HCT116 (cell line): Measurements from ENCODE around the gene HCN4. TPM values are rescaled to one million over a fixed set of nuclear protein-coding genes. Genes with fewer than 3 reads are reported as not detected.

Source experiments
- ATAC-seq: fragments of 200-7000 bp; cut with Tn5 transposase; 2 replicates; pipeline ENCODE4 v1.9.1; 2020; ENCODE audit warnings: mild to moderate bottlenecking, moderate library complexity
- BruUV-seq: library from RNA; stranded (reverse); fragments of 400-500 nt; replicated peaks from 2 replicates; lab custom pipeline; 2021; lab: Mats Ljungman, UMichigan
- CTCF ChIA-PET: fragments of 300-600 bp; sonication (Branson Sonifier 250); formaldehyde crosslinking; loops from one replicate; lab custom pipeline; 2021; ENCODE audit warnings: antibody characterized with exemption; lab: Charles Lee
- POLR2A ChIA-PET: fragments of 300-600, 350-600 bp; sonication (Branson Sonifier 250); formaldehyde crosslinking; loops from one replicate; lab custom pipeline; 2021; ENCODE audit warnings: antibody characterized with exemption; lab: Charles Lee
- RAD21 ChIA-PET, 2 experiments: fragments of 300-600 bp; sonication (Branson Sonifier 250); formaldehyde crosslinking; loops; one replicate each; lab custom pipeline; 2023; ENCODE audit warnings: low total read pairs in 2 of 2; ENCODE audit not compliant: uncharacterized antibody in 2 of 2, unreplicated experiment in 2 of 2, low non-redundant PET in 1 of 2; lab: Charles Lee
- DNase-seq: peaks from one replicate; pipeline ENCODE4 v3.0.0-alpha.2; 2010; ENCODE audit warnings: low read depth, low spot score
- H2AFZ ChIP-seq: fragments of 200-600 bp; shearing (Covaris generic), sonication (generic); 2 replicates; pipeline ENCODE4 v1.6.1; 2017; ENCODE audit warnings: low read depth, mixed run types, mixed read lengths, antibody characterized with exemption, low read length; ENCODE audit not compliant: poor library complexity, severe bottlenecking
- H3K27ac ChIP-seq: 2 replicates; pipeline ENCODE4 v1.5.1; 2012; ENCODE audit warnings: low read depth, low read length
- H3K27me3 ChIP-seq: fragments of 200-600 bp; sonication (generic); 2 replicates; pipeline ENCODE4 v1.6.1; 2016; ENCODE audit warnings: mixed run types, low read length, mixed read lengths; ENCODE audit not compliant: insufficient read depth
- H3K36me3 ChIP-seq, 2 experiments: fragments of 200-500 bp in 1 of 2; fragments of 200-600 bp in 1 of 2; sonication (Bioruptor generic) in 1 of 2; sonication (generic) in 1 of 2; 2 replicates each; pipeline versions ENCODE4 v1.5.1 to v1.6.1; 2014 to 2016; ENCODE audit warnings: low read length in 2 of 2, inconsistent platforms in 1 of 2, mixed read lengths in 1 of 2, mixed run types in 1 of 2; ENCODE audit not compliant: insufficient read depth in 2 of 2, control insufficient read depth in 1 of 2
- H3K4me1 ChIP-seq, 2 experiments: fragments of 200-600 bp in 1 of 2; sonication (generic) in 1 of 2; 2 replicates each; pipeline versions ENCODE4 v1.5.1 to v1.6.1; 2012 to 2017; ENCODE audit warnings: low read length in 2 of 2, inconsistent platforms in 1 of 2, mild to moderate bottlenecking in 1 of 2, mixed read lengths in 1 of 2, mixed run types in 1 of 2, moderate library complexity in 1 of 2; ENCODE audit not compliant: insufficient read depth in 2 of 2, control insufficient read depth in 1 of 2
- H3K4me2 ChIP-seq: fragments of 200-600 bp; sonication (generic); 2 replicates; pipeline ENCODE4 v1.6.1; 2017; ENCODE audit warnings: mixed run types, low read length, mixed read lengths
- H3K4me3 ChIP-seq, 2 experiments: fragments of 200-600 bp in 1 of 2; sonication (generic) in 1 of 2; replicated peaks in 1 of 2; 2 replicates each; pipeline ENCODE4 v1.5.1; 2011 to 2016; ENCODE audit warnings: low read length in 2 of 2, control low read depth in 1 of 2, low read depth in 1 of 2, mild to moderate bottlenecking in 1 of 2, mixed read lengths in 1 of 2, mixed run types in 1 of 2
- H3K79me2 ChIP-seq: fragments of 200-600 bp; sonication (generic); 2 replicates; pipeline ENCODE4 v1.6.1; 2017; ENCODE audit warnings: mild to moderate bottlenecking, mixed run types, low read length, moderate library complexity, mixed read lengths; ENCODE audit not compliant: insufficient read depth
- H3K9ac ChIP-seq: fragments of 200-600 bp; sonication (generic); 2 replicates; pipeline ENCODE4 v1.6.1; 2016; ENCODE audit warnings: low read length, mixed read lengths
- H3K9me2 ChIP-seq: fragments of 200-600 bp; sonication (generic), shearing (Covaris generic); 2 replicates; pipeline ENCODE4 v1.6.1; 2017; ENCODE audit warnings: mixed run types, mild to moderate bottlenecking, moderate library complexity; ENCODE audit not compliant: insufficient read depth
- H3K9me3 ChIP-seq, 2 experiments: fragments of 200-500 bp in 1 of 2; fragments of 200-600 bp in 1 of 2; sonication (Bioruptor generic) in 1 of 2; sonication (generic) in 1 of 2; 2 replicates each; pipeline ENCODE4 v1.6.1; 2014 to 2017; ENCODE audit warnings: low read length in 2 of 2, mixed read lengths in 2 of 2, inconsistent platforms in 1 of 2, low read depth in 1 of 2, mild to moderate bottlenecking in 1 of 2, mixed run types in 1 of 2, moderate library complexity in 1 of 2; ENCODE audit not compliant: control insufficient read depth in 1 of 2, insufficient read depth in 1 of 2
- H4K20me1 ChIP-seq: fragments of 200-600 bp; sonication (generic), shearing (Covaris generic); 2 replicates; pipeline ENCODE4 v1.6.1; 2017; ENCODE audit warnings: mixed run types, mild to moderate bottlenecking, moderate library complexity; ENCODE audit not compliant: insufficient read depth
- ATF3 ChIP-seq: IDR thresholded peaks from 2 replicates; pipeline ENCODE4 v1.6.1; 2012
- CBX3 ChIP-seq: IDR thresholded peaks from 2 replicates; pipeline ENCODE4 v1.6.1; 2012; ENCODE audit warnings: low read depth
- CEBPB ChIP-seq: IDR thresholded peaks from 2 replicates; pipeline ENCODE4 v1.6.1; 2012; ENCODE audit warnings: low read depth
- EGR1 ChIP-seq: IDR thresholded peaks from 2 replicates; pipeline ENCODE4 v1.6.1; 2012; ENCODE audit warnings: low read depth
- ELF1 ChIP-seq: IDR thresholded peaks from 2 replicates; pipeline ENCODE4 v1.6.1; 2012; ENCODE audit warnings: low read depth, borderline replicate concordance
- FOSL1 ChIP-seq: IDR thresholded peaks from 2 replicates; pipeline ENCODE4 v1.6.1; 2012; ENCODE audit warnings: low read depth
- JUND ChIP-seq: IDR thresholded peaks from 2 replicates; pipeline ENCODE4 v1.6.1; 2012
- POLR2AphosphoS5 ChIP-seq: IDR thresholded peaks from 2 replicates; pipeline ENCODE4 v1.6.1; 2011; ENCODE audit warnings: mild to moderate bottlenecking, low read depth, low read length, moderate library complexity
- RAD21 ChIP-seq: IDR thresholded peaks from 2 replicates; pipeline ENCODE4 v1.6.1; 2012; ENCODE audit warnings: low read depth, mild to moderate bottlenecking
- SIN3A ChIP-seq: IDR thresholded peaks from 2 replicates; pipeline ENCODE4 v1.6.1; 2012; ENCODE audit warnings: low read depth
- SP1 ChIP-seq: IDR thresholded peaks from 2 replicates; pipeline ENCODE4 v1.6.1; 2012; ENCODE audit warnings: low read depth
- SRF ChIP-seq: IDR thresholded peaks from 2 replicates; pipeline ENCODE4 v1.6.1; 2012; ENCODE audit warnings: low read depth
- TCF7L2 ChIP-seq: IDR thresholded peaks from 2 replicates; pipeline ENCODE4 v1.7.0; 2011; ENCODE audit warnings: borderline replicate concordance, inconsistent platforms; ENCODE audit not compliant: insufficient read depth, insufficient read length; ENCODE audit errors: extremely low read depth
- ZNF274 ChIP-seq: fragments of 200-500 bp; sonication (Bioruptor generic); IDR thresholded peaks from 2 replicates; pipeline ENCODE4 v1.6.1; 2014; ENCODE audit warnings: mild to moderate bottlenecking, low read depth, low read length, inconsistent platforms
- intact Hi-C: fragments of 100-400 bp; cut with micrococcal nuclease; formaldehyde crosslinking; loops from 2 replicates; pipeline ENCODE4 v1.10.0; 2022
- total RNA-seq: library from RNA; stranded (reverse); gene quantifications from one replicate; pipeline ENCODE4 v1.2.1, GENCODE V29; 2021; ENCODE audit not compliant: unreplicated experiment
- TF ChIP-seq, protein P1 (sequence below), 3 experiments: fragments of 200-600 bp in 1 of 3; sonication (generic) in 1 of 3; IDR thresholded peaks in 2 of 3; conservative IDR thresholded peaks in 1 of 3; 2 replicates each; pipeline ENCODE4 v1.5.1; 2012 to 2017; ENCODE audit warnings: low read depth in 2 of 3, low read length in 2 of 3, antibody characterized with exemption in 1 of 3, borderline replicate concordance in 1 of 3, control low read depth in 1 of 3, mild to moderate bottlenecking in 1 of 3, mixed read lengths in 1 of 3, mixed run types in 1 of 3, moderate library complexity in 1 of 3; ENCODE audit not compliant: insufficient read depth in 1 of 3

The HCN4 gene
- total RNA-seq, 1 experiment from 2014 or later, result 1.7 TPM

GRCh38 chr15:73291441-73291840 is 77.3 kb downstream of the HCN4 start:
- TF ChIP-seq CEBPB (no peak), RAD21 (no peak), ZNF274 (no peak), SIN3A (no peak), SRF (no peak), ELF1 (no peak), CBX3 (no peak), JUND (no peak), EGR1 (no peak), FOSL1 (no peak), SP1 (no peak), TCF7L2 (no peak), ATF3 (no peak), POLR2AphosphoS5 (no peak)
- TF ChIP-seq, protein P1, sequence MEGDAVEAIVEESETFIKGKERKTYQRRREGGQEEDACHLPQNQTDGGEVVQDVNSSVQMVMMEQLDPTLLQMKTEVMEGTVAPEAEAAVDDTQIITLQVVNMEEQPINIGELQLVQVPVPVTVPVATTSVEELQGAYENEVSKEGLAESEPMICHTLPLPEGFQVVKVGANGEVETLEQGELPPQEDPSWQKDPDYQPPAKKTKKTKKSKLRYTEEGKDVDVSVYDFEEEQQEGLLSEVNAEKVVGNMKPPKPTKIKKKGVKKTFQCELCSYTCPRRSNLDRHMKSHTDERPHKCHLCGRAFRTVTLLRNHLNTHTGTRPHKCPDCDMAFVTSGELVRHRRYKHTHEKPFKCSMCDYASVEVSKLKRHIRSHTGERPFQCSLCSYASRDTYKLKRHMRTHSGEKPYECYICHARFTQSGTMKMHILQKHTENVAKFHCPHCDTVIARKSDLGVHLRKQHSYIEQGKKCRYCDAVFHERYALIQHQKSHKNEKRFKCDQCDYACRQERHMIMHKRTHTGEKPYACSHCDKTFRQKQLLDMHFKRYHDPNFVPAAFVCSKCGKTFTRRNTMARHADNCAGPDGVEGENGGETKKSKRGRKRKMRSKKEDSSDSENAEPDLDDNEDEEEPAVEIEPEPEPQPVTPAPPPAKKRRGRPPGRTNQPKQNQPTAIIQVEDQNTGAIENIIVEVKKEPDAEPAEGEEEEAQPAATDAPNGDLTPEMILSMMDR (IDR thresholded peaks at IDR 0.05 in 2 of 3, conservative IDR thresholded peaks at IDR 0.05 in 1 of 3; ENCODE audit: borderline replicate concordance in 1 of 3, insufficient read depth in 1 of 3, low read depth in 2 of 3, low read length in 2 of 3), result no peak
- TF ChIP-seq, all 23 proteins: peak for 0
- Histone ChIP-seq H3K4me3 (no peak overlapping the region), H3K4me1 (no peaks in the 10 kb centered on the region), H3K9me2 (no peaks in the 10 kb centered on the region), H3K4me2 (no peak overlapping the region), H3K36me3 (peaks cover 0 to 3% of the 10 kb centered on the region in 2 experiments; a peak in 2 of 4 replicates), H4K20me1 (no peaks in the 10 kb centered on the region), H3K27me3 (no peaks in the 10 kb centered on the region), H3K9ac (no peak overlapping the region), H3K79me2 (no peaks in the 10 kb centered on the region), H3K27ac (no peak overlapping the region), H2AFZ (no peak overlapping the region), H3K9me3 (no peaks in the 10 kb centered on the region)
- ChIA-PET POLR2A (no interaction called here), RAD21 (no interaction called here), CTCF (interaction anchor here (1.2 kb wide), 1 partner anchor 26 kb away, joined by 3 read pairs; no protein-coding TSS in a partner anchor)
- DNase-seq (no peak), ATAC-seq (no peak)
- intact Hi-C loops, result no loop called here
- no TSS peak for BruUV-seq
